Measurements from ENCODE around the gene KIAA1549. TPM values are rescaled to one million over a fixed set of nuclear protein-coding genes. Genes with fewer than 3 reads are reported as not detected.

The KIAA1549 gene
- total RNA-seq, 4 donors from 2014 or later: 0.27 to 2.8 (median 0.78) TPM

GRCh38 chr7:139018910-139019309 is 37.7 kb upstream of the KIAA1549 start:
- H3K4me3 ChIP-seq (ENCODE audit: low read depth, poor library complexity, severe bottlenecking): no peak overlapping the region
- 74 to 82% methylated on average over 3 of the region's 3 CpGs for WGBS, 2 donors
- no peak for TF ChIP-seq POLR2A (IDR thresholded peaks at IDR 0.05)
- TF ChIP-seq, protein P1, sequence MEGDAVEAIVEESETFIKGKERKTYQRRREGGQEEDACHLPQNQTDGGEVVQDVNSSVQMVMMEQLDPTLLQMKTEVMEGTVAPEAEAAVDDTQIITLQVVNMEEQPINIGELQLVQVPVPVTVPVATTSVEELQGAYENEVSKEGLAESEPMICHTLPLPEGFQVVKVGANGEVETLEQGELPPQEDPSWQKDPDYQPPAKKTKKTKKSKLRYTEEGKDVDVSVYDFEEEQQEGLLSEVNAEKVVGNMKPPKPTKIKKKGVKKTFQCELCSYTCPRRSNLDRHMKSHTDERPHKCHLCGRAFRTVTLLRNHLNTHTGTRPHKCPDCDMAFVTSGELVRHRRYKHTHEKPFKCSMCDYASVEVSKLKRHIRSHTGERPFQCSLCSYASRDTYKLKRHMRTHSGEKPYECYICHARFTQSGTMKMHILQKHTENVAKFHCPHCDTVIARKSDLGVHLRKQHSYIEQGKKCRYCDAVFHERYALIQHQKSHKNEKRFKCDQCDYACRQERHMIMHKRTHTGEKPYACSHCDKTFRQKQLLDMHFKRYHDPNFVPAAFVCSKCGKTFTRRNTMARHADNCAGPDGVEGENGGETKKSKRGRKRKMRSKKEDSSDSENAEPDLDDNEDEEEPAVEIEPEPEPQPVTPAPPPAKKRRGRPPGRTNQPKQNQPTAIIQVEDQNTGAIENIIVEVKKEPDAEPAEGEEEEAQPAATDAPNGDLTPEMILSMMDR (IDR thresholded peaks at IDR 0.05): no peak
- intact Hi-C loops (cut with DNase I; ENCODE audit: low total_unique reads): loop anchor here (5.0 kb wide), 1 partner anchor 58 kb away; no protein-coding TSS in a partner anchor
- DNase-seq (ENCODE audit: low spot score in 2 of 2): no peak

- 25 to 26% methylated on average over 7 of the region's 7 CpGs for WGBS, 2 donors
- TF ChIP-seq POLR2A (IDR thresholded peaks at IDR 0.05): no peak
- TF ChIP-seq, protein P1 (IDR thresholded peaks at IDR 0.05): no peak
- DNase-seq (ENCODE audit: low spot score in 2 of 2): peak in 1 of 2 donors; percentile 53
- intact Hi-C loops (cut with DNase I; ENCODE audit: low total_unique reads): loop anchor here (5.0 kb wide), 1 partner anchor 60 kb away; no protein-coding TSS in a partner anchor
- H3K4me3 ChIP-seq (ENCODE audit: low read depth, poor library complexity, severe bottlenecking): no peak overlapping the region
Measured at GRCh38 chr7:139016931-139017511, 35.8 kb upstream of the KIAA1549 start.

- TF ChIP-seq, protein P1 (IDR thresholded peaks at IDR 0.05): no peak
- no peak for TF ChIP-seq POLR2A (IDR thresholded peaks at IDR 0.05)
- no peak overlapping the region for H3K4me3 ChIP-seq (ENCODE audit: low read depth, poor library complexity, severe bottlenecking)
- intact Hi-C loops (cut with DNase I; ENCODE audit: low total_unique reads): no loop called here
- DNase-seq (ENCODE audit: low spot score in 2 of 2): no peak
- WGBS, 2 donors: 88 to 94% methylated on average over 3 of the region's 3 CpGs
Measured at GRCh38 chr7:139011373-139011772, 30.2 kb upstream of the KIAA1549 start.

- no peak for TF ChIP-seq POLR2A (IDR thresholded peaks at IDR 0.05)
- TF ChIP-seq, protein P1 (IDR thresholded peaks at IDR 0.05): no peak
- no peak for DNase-seq (ENCODE audit: low spot score in 2 of 2)
- no peak overlapping the region for H3K4me3 ChIP-seq (ENCODE audit: low read depth, poor library complexity, severe bottlenecking)
- intact Hi-C loops (cut with DNase I; ENCODE audit: low total_unique reads): no loop called here
Measured at GRCh38 chr7:139004321-139005090, 23.3 kb upstream of the KIAA1549 start.

DNA sequence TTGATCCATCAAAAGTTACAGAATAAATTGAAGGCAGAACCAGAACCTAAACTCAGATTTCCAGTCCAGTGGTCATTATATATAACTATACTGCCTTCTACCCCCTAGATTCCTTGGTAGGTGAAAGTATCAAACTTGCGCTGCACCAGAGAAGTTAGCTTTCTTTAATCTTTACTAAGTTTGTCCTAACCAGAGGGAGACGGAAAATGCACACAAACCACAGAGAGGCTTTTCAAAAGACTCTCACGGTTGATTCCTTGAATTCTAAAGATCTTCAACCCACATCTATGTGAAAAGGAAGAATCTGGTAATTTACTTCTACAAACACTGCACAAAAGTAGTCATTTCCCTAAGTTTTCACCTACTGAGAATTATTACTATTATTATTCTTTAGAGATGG is 18.2 kb upstream of the KIAA1549 start:
- no peak overlapping the region for H3K4me3 ChIP-seq (ENCODE audit: low read depth, poor library complexity, severe bottlenecking)
- intact Hi-C loops (cut with DNase I; ENCODE audit: low total_unique reads): no loop called here
- TF ChIP-seq, protein P1 (IDR thresholded peaks at IDR 0.05): no peak
- no peak for TF ChIP-seq POLR2A (IDR thresholded peaks at IDR 0.05)
- 85 to 91% methylated on average over 3 of the region's 3 CpGs for WGBS, 2 donors
- DNase-seq (ENCODE audit: low spot score in 2 of 2): no peak

Measured in lower leg skin (tissue), 4 donors.